CD14-positive monocyte (primary cell): Measurements from ENCODE around the gene DDX47. TPM values are rescaled to one million over a fixed set of nuclear protein-coding genes. Genes with fewer than 3 reads are reported as not detected.
"Not testable (repeated sequence)": the region's sequence is repeated elsewhere in the genome, so short reads cannot be mapped to it uniquely, and the experiment has no call there.

Source experiments
- DNase-seq, 3 donors: peaks; one replicate each; pipeline ENCODE4 v3.0.0-alpha.2; 2011 to 2022
- H2AFZ ChIP-seq: 2 replicates; pipeline ENCODE4 v1.6.0; 2012; ENCODE audit warnings: mild to moderate bottlenecking, low read depth, low read length, inconsistent platforms; ENCODE audit not compliant: insufficient read depth, poor library complexity, severe bottlenecking
- H3K27ac ChIP-seq, 2 donors: 1 replicate in 1 of 2; 2 replicates in 1 of 2; pipeline ENCODE4 v1.5.1; 2012 to 2013; ENCODE audit warnings: low read length in 2 of 2, control low read depth in 1 of 2, inconsistent platforms in 1 of 2, low read depth in 1 of 2, mild to moderate bottlenecking in 1 of 2
- H3K27me3 ChIP-seq, 2 donors: one replicate each; pipeline versions ENCODE4 v1.6.0 to v1.6.1; 2011 to 2013; ENCODE audit warnings: low read length in 2 of 2; ENCODE audit not compliant: control insufficient read depth in 2 of 2, insufficient read depth in 2 of 2
- H3K36me3 ChIP-seq, 2 donors: replicated peaks in 1 of 2; 1 replicate in 1 of 2; 2 replicates in 1 of 2; pipeline versions ENCODE4 v1.5.1 to v1.6.1; 2012 to 2013; ENCODE audit warnings: low read length in 2 of 2, control low read depth in 1 of 2, inconsistent platforms in 1 of 2, mild to moderate bottlenecking in 1 of 2; ENCODE audit not compliant: insufficient read depth in 2 of 2, control insufficient read depth in 1 of 2
- H3K4me1 ChIP-seq, 2 donors: 1 replicate in 1 of 2; 2 replicates in 1 of 2; pipeline versions ENCODE4 v1.5.1 to v1.6.1; 2012 to 2013; ENCODE audit warnings: low read length in 2 of 2, control low read depth in 1 of 2, inconsistent platforms in 1 of 2, mild to moderate bottlenecking in 1 of 2, moderate library complexity in 1 of 2; ENCODE audit not compliant: insufficient read depth in 2 of 2, control insufficient read depth in 1 of 2
- H3K4me2 ChIP-seq: replicated peaks from 2 replicates; pipeline ENCODE3; 2012; ENCODE audit warnings: low read length, moderate library complexity, mild to moderate bottlenecking; ENCODE audit not compliant: poor library complexity, severe bottlenecking; ENCODE audit errors: extremely low read depth
- H3K4me3 ChIP-seq, 3 experiments: fragments of 200-600 bp in 1 of 3; sonication (generic) in 1 of 3; replicated peaks in 1 of 3; 1 replicate in 2 of 3; 2 replicates in 1 of 3; pipeline ENCODE4 v1.5.1; 2011 to 2013; ENCODE audit warnings: low read length in 3 of 3, mild to moderate bottlenecking in 3 of 3, control low read depth in 2 of 3, low read depth in 2 of 3, inconsistent platforms in 1 of 3, moderate library complexity in 1 of 3
- H3K79me2 ChIP-seq: 2 replicates; pipeline ENCODE4 v1.6.0; 2012; ENCODE audit warnings: mild to moderate bottlenecking, control low read depth, inconsistent platforms, low read length, moderate library complexity; ENCODE audit not compliant: insufficient read depth
- H3K9ac ChIP-seq: 2 replicates; pipeline ENCODE4 v1.6.0; 2017; ENCODE audit warnings: low read length, mild to moderate bottlenecking; ENCODE audit not compliant: insufficient read depth, poor library complexity, severe bottlenecking
- H3K9me3 ChIP-seq, 2 donors: replicated peaks in 1 of 2; 1 replicate in 1 of 2; 2 replicates in 1 of 2; pipeline versions ENCODE4 v1.5.1 to v1.6.1; 2012 to 2013; ENCODE audit warnings: low read length in 2 of 2, control low read depth in 1 of 2; ENCODE audit not compliant: control insufficient read depth in 1 of 2, insufficient read depth in 1 of 2
- H4K20me1 ChIP-seq: 2 replicates; pipeline ENCODE4 v1.6.0; 2012; ENCODE audit warnings: mild to moderate bottlenecking, low read length, control low read depth, moderate library complexity; ENCODE audit not compliant: insufficient read depth
- H3K27ac Mint-ChIP-seq, 7 donors: one replicate each; pipeline ENCODE4 v1.8.0; 2020; ENCODE audit warnings: mild to moderate bottlenecking in 7 of 7, mixed read lengths in 7 of 7, moderate library complexity in 6 of 7, inconsistent platforms in 2 of 7
- H3K27me3 Mint-ChIP-seq, 3 donors: one replicate each; pipeline ENCODE4 v1.8.0; 2021 to 2022; ENCODE audit warnings: low read depth in 3 of 3, mild to moderate bottlenecking in 3 of 3, mixed read lengths in 3 of 3, moderate library complexity in 3 of 3, inconsistent platforms in 1 of 3
- H3K36me3 Mint-ChIP-seq, 2 donors: one replicate each; pipeline ENCODE4 v1.8.0; 2020; ENCODE audit warnings: mixed read lengths in 2 of 2, inconsistent platforms in 1 of 2, mild to moderate bottlenecking in 1 of 2
- H3K4me1 Mint-ChIP-seq: one replicate; pipeline ENCODE4 v1.8.0; 2020; ENCODE audit warnings: mild to moderate bottlenecking, mixed read lengths
- H3K4me3 Mint-ChIP-seq, 2 donors: one replicate each; pipeline ENCODE4 v1.8.0; 2020; ENCODE audit warnings: mild to moderate bottlenecking in 2 of 2, mixed read lengths in 2 of 2, moderate library complexity in 1 of 2
- H3K9me3 Mint-ChIP-seq, 7 donors: one replicate each; pipeline ENCODE4 v1.8.0; 2020 to 2022; ENCODE audit warnings: mixed read lengths in 7 of 7, mild to moderate bottlenecking in 6 of 7, moderate library complexity in 6 of 7, inconsistent platforms in 2 of 7
- WGBS: methylation state at CpG from one replicate; pipeline ENCODE4 v1.1.5; 2013; ENCODE audit warnings: missing lambda C conversion rate; ENCODE audit not compliant: insufficient coverage; 5-methylcytosine and 5-hydroxymethylcytosine counted together
- intact Hi-C, 2 donors: fragments of 100-400 bp; cut with micrococcal nuclease; formaldehyde crosslinking; loops; one replicate each; pipeline versions ENCODE4 v1.15.0 to v1.15.1; 2023
- polyA plus RNA-seq, 3 donors: library from polyadenylated mRNA; depleted of rRNA in 1 of 3; unstranded in 2 of 3; stranded (reverse) in 1 of 3; fragments of 300-500 nt in 2 of 3; fragments of >200 nt in 1 of 3; fragmentation: Illumina TruSeq in 2 of 3; gene quantifications; 1 replicate in 2 of 3; 2 replicates in 1 of 3; pipeline ENCODE4 v1.2.3, GENCODE V29; 2012 to 2021
- TF ChIP-seq, protein P1 (sequence below): fragments of 200-600 bp; IDR thresholded peaks from one replicate; pipeline ENCODE4 v1.8.0; 2022; ENCODE audit warnings: antibody characterized with exemption, mild to moderate bottlenecking

Gene DDX47
- polyA plus RNA-seq, 3 donors, result 27.6 to 35.2 (median 30.1) TPM

DNA sequence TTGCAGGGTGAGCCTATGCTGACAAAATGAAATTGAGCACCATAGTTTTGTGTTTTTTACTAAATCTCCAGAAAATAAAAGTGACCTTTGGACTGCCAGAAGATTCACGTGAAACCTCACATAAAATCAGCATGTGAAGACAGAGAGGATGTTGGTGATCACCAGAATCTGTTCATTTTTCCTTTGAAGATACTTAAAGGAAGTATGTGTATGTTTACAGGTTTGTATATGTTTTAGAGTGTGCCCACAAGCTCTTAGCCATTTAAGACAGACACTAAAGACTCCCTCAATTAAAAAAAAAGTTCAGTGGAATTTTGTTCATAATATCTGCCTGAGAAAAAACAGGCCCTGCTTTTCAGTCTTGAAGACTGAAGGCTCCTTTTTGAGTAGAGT, 25.9 kb downstream of the DDX47 start:
- Histone ChIP-seq H3K27me3 (no peaks in the 10 kb centered on the region), H3K9ac (no peak overlapping the region)

DNA sequence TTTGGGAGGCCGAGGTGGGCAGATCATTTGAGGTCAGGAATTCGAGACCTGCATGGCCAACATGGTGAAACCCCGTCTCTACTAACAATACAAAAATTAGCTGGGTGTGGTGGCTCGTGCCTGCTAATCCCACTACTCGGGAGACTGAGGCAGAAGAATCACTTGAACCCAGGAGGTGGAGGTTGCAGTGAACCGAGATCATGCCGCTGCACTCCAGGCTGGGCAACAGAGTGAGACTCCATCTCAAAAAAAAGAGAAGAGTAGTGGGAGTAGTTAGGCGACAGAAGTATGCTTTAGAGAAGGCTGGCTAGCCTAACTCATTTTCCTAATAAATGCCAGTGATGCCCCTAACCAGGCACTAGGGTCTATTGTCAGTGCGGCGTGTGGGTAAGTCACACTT, 26.3 kb downstream of the DDX47 start:
- H2AFZ ChIP-seq, intact Hi-C loops, H3K27me3 ChIP-seq, H3K79me2 ChIP-seq, H3K27ac ChIP-seq, DNase-seq, H3K36me3 ChIP-seq, H3K4me1 ChIP-seq, H3K9me3 Mint-ChIP-seq, H3K4me3 ChIP-seq, H3K27ac Mint-ChIP-seq, H3K4me3 Mint-ChIP-seq, H3K27me3 Mint-ChIP-seq, H3K4me2 ChIP-seq, H3K9ac ChIP-seq, H3K9me3 ChIP-seq, H3K36me3 Mint-ChIP-seq, H4K20me1 ChIP-seq, H3K4me1 Mint-ChIP-seq: not testable (repeated sequence)
- WGBS, result 100% methylated on average over 4 of the region's 10 CpGs

More for the DNA sequence above, 25.9 kb downstream of the DDX47 start:
- Histone ChIP-seq H3K9me3 (no peaks in the 10 kb centered on the region), H3K4me3 (no peak overlapping the region), H3K4me2 (no peak overlapping the region), H2AFZ (no peak overlapping the region), H3K4me1 (no peaks in the 10 kb centered on the region), H3K36me3 (peaks cover 0 to 2% of the 10 kb centered on the region in 2 donors), H4K20me1 (no peaks in the 10 kb centered on the region), H3K27ac (no peak overlapping the region), H3K79me2 (no peaks in the 10 kb centered on the region)
- peaks cover 4% of the 10 kb centered on the region for H3K4me1 Mint-ChIP-seq
- no peak overlapping the region for H3K27ac Mint-ChIP-seq
- TF ChIP-seq, protein P1, sequence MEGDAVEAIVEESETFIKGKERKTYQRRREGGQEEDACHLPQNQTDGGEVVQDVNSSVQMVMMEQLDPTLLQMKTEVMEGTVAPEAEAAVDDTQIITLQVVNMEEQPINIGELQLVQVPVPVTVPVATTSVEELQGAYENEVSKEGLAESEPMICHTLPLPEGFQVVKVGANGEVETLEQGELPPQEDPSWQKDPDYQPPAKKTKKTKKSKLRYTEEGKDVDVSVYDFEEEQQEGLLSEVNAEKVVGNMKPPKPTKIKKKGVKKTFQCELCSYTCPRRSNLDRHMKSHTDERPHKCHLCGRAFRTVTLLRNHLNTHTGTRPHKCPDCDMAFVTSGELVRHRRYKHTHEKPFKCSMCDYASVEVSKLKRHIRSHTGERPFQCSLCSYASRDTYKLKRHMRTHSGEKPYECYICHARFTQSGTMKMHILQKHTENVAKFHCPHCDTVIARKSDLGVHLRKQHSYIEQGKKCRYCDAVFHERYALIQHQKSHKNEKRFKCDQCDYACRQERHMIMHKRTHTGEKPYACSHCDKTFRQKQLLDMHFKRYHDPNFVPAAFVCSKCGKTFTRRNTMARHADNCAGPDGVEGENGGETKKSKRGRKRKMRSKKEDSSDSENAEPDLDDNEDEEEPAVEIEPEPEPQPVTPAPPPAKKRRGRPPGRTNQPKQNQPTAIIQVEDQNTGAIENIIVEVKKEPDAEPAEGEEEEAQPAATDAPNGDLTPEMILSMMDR, result no peak
- H3K4me3 Mint-ChIP-seq, result no peak overlapping the region
- DNase-seq, result no peak
- H3K36me3 Mint-ChIP-seq, result peaks cover 5 to 9% of the 10 kb centered on the region in 2 donors
- intact Hi-C loops, result no loop called here
- H3K9me3 Mint-ChIP-seq, result no peaks in the 10 kb centered on the region
- H3K27me3 Mint-ChIP-seq, result peaks cover 0 to 2% (median 0%) of the 10 kb centered on the region in 3 donors
- WGBS, result no CpG with 5 or more reads among the region's 1 CpG
